Stimulated activated CD4-positive, alpha-beta T cell treated with anti-CD3 and anti-CD28 coated beads, Interleukin-4, amount 100 ng/mL, for 1 hour (primary cell): ENCODE results near the gene EXD3.
A peak's percentile ranks its signal among the peaks of the same experiment; 100 is the strongest.
"Not testable (repeated sequence)": the region's sequence is repeated elsewhere in the genome, so short reads cannot be mapped to it uniquely, and the experiment has no call there.

ENCODE experiments used
- DNase-seq: peaks from one replicate; pipeline ENCODE4 v3.0.0-alpha.2; 2020

The EXD3 gene

GRCh38 chr9:137458194-137459151 is 35.5 kb upstream of the EXD3 start:
- no peak for DNase-seq

DNA sequence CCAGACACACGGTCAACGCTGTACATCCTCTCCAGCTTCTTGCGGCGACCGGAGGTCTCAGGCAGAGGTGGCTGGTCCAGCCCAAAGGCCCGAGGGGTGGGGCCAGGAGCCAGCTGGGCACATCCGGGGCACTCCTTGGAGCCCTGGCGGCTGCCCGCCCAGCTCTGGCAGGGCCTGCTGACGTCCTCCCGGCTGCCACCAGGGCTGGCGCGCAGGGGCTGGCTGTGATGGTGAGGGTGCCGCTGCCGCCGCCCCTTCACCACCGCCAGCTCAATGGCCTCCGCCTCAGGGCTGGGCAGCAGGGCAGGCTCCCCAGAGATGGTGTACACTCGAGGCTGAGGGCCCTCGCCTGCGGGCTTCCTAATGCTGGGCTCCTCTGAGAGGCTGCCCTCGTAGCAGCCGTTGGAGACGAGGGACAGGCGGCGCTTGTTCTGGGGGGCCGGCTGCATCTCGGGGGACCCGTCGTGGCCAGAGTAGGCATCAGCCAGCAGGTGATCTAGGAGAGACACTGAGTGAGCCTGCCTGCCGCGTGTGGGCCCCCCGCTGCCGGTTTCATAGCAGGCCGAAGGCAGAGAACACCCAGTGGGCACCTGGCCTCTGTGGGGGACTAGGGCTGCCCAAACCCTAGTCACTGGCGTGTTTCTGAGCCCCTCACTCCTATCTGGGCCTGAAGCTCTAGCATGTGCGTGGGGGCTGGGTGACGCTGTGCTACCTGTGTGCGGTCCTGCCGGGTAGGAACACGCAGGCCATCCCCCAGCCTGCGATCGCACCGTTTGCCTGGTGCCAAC is 34.6 kb upstream of the EXD3 start:
- DNase-seq, result peak; percentile 1

- no peak for DNase-seq
Measured at GRCh38 chr9:137456864-137457405, 34.0 kb upstream of the EXD3 start.

DNA sequence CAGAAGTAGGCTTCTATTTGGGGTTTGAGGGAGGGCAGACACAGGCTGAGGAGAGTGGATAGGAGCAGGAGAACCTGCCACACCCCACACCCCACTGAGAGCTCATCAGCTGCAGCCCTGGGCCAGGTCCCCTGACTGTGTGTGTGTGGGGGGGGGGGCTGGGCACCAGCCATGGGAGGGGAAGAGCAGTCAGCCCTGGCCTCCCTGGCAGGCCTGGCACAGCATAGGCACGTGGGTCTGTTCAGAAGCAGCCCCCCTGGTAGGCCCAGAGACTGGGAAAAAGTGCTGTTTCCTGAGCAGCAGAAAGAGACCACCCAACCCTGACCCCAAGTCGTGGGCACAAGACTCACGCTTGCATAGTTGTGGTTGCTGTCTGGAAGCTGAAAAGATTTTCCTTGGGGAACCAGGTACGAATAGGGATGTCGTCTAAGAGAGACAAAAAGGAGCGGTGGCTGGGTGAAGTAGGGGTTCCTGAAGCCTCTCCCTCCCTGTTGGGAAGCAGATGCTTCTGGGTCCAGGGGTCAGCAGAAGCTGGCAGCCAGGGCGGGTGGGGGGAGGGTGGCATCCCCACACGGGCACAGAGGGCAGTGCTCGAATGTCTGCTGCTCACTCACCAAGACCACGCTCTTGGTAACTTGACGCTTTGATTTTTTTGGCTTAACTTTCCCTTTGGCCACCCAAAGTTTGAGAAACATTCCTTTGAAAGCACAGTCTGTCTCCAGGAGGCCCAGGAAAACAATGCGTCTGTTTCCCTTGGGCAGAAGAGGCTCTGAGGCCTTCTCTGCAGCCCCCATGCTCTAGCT is 33.3 kb upstream of the EXD3 start:
- no peak for DNase-seq

DNA sequence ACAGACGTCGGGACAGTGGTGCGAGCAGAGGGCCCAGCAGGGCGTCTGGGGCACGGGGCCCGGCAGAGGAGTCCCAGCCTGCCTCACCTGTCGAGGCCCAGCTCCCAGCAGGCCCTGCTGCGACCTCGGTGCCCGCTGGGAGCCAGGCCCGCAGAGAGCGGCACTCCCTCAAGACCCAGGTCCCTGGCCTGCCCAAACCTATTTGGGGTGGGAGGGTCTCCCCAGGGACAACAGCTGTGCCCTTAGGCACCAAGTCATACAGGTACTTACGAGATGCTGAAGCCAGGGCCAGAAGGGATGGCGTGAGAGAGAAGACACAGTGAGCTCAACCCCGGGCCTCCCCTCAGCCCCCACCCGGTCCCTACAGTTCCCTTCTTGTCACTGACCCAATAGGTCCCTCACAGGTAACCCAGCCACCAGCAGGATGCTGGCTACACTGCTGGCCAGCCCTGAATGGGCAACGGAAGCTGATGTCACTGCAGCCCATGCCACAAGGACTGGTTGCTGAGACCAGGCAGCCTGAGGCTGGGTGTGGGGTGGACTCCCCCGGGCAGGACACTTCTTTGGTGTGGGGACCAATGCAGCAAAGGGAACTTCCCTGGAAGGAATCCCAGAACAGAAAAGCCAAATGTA is 32.5 kb upstream of the EXD3 start:
- no peak for DNase-seq

GRCh38 chr9:137454597-137455358 is 31.8 kb upstream of the EXD3 start:
- peak; percentile 4 for DNase-seq

- peak; percentile 44 for DNase-seq
Measured at GRCh38 chr9:137454145-137454596, 31.2 kb upstream of the EXD3 start.

DNA sequence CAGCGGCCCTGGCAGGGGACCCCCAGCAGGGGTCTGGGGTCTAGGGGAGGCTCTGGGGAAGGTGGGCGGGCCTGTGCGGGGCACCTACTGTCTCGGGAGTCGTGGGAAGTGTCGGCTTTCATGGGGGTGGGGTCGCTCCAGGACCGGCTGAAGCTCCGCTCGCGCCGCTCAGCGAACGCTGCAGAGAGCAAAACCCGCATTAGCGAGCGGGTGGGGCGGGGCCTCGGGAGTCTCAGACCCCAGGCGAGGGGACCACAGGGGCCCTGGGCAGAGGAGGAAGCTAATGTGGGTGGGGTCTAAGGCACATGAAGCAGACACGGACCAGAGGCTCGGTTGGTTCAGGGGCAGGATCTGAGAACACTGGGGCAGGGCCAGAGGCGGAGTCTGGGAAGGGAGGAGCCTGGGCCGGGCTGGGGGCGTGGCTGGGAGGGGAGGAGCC is 30.7 kb upstream of the EXD3 start:
- DNase-seq, result peak; percentile 62

DNA sequence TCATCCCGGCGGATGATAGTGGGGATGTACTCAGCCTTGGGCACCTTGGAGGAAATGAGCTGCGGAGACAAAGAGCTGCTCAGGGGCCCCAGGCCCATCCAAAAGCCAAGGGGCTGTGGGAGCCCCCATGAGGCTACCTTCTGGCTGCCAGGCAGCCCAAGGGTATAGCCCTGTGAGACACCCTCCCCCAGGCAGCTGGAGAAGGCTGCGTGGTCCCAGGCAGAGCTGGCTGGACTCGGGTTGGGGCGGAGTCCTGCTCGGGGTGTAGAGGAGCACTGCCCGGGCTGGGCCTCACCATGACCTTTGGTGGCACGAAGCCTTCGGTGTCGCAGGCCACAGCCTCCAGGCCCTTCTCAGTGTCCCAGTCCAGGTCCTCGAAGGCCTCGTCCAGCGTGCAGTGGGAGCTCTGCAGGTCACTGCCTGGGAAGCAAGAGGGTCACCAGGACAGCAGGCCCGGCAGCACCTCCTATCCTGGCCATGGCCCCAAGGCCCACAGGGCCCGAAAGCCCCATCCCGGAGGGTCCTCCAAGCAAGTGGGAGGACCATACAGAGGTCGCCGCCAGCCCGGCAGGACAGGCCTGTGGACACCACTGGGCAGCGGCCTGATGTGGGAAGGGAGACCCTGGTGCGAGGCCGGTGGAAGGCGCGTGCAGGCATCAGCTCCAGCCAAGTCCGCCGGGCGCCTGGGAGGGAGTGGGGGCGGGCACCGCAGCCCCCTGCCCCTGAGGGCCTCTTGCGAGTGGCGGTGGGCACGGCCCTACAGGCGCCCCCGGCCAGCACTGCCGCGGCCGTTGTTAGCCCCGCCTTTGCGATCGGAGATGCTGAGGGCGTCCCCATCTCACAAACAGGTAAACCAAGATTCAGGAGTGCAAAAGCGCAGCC is 30.0 kb upstream of the EXD3 start:
- peak; percentile 4 for DNase-seq

DNA sequence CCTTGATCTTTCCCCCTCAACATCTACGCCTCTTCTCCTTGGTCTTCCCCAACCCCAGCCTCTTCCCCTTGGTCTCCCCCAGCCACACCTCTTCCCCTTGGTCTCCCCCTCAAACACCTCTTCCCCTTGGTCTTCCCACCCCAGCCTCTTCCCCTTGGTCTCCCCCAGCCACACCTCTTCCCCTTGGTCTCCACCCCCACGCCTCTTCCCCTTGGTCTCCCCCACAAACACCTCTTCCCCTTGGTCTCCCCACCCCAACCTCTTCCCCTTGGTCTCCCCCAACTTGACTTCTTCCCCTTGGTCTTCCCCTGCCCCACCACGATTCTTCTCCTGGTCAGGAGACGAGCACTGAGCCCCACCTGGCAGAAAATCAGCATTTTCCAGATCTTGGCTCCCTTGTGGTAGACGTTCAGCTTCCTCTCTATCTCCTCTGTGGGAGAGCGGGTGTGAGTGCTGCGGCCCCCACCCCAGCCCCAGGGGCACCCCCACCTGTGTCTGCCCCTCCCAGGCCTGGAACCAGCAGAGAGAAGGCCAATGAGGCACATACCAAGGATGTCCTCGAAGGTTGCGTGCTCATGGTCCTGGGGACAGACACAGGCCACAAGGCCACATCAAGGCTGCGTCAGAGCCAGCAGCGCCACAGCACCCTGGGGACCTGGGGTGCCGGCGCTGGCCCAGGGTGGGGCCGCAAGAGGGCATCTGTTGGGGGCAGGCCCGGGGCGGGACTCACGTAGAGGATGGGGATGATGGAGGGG is 29.2 kb upstream of the EXD3 start:
- no peak for DNase-seq

DNA sequence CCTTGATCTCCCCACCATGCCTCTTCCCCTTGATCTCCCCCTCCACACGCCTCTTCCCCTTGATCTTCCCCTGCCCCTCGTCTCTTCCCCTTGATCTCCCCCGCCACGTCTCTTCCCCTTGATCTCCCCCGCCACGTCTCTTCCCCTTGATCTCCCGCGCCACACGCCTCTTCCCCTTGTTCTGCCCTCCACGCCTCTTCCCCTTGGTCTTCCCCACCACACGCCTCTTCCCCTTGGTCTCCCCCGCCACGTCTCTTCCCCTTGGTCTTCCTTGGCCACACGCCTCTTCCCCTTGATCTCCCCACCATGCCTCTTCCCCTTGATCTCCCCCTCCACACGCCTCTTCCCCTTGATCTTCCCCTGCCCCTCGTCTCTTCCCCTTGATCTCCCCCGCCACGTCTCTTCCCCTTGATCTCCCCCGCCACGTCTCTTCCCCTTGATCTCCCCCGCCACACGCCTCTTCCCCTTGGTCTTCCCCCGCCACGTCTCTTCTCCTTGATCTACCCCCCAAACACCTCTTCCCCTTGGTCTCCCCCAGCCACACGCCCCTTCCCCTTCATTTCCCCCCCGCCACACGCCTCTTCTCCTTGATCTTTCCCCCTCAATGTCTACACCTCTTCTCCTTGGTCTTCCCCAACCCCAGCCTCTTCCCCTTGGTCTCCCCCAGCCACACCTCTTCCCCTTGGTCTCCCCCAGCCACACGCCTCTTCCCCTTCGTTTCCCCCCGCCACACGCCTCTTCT is 28.5 kb upstream of the EXD3 start:
- DNase-seq, result peak; percentile 1

- not testable (repeated sequence) for DNase-seq
Measured at GRCh38 chr9:137450539-137451222, 27.7 kb upstream of the EXD3 start.

- DNase-seq, result peak; percentile 36
Measured at GRCh38 chr9:137449931-137450538, 27.1 kb upstream of the EXD3 start.

GRCh38 chr9:137449081-137449844 is 26.3 kb upstream of the EXD3 start:
- DNase-seq, result no peak

GRCh38 chr9:137448602-137448962 is 25.6 kb upstream of the EXD3 start:
- no peak for DNase-seq

DNA sequence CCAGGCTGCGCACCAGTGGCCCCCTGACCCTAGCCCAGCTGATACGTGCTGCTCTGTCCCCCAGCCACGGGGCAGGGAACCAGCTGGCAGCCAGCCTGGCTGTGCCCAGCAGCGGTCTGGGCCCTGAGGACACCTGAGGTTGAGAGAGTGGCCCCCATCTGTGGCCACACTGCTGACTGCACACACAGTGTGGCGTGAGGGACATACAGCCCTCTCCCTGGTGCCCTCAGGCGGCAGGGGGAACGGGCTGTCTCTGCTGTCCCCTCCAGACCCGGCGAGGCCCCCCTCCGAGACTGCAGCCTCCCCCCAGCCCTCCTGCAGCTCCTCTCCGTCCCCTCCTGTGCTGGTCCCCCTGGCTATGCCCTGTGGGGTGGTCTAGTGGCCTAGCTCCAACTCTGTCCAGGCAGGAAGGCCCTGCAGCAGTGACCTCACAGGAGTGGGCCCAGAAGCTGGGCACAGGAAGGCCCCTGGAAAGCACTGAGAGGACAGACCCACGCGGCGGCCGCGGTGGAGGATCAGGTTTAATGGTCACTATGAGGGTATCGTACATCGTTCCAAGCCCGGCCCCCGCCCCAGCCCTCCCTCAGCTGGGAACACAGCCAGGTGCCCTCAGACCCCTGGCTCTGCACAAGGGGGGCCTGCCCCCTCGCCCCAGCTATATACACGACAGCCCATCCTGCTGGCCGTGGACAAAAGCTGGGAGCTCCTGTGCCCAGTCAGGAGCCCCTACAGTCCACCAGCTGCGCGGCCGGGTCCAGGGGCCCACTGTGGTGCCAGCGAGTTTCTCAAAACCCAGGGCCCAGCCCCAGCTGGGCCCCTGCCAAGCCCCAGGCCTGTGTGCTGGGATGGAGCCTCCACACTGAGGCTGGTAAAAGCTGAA is 25.0 kb upstream of the EXD3 start:
- no peak for DNase-seq
